Neural cell (in vitro differentiated cells): Measurements from ENCODE around the gene ANXA1.

ENCODE experiments used
- CTCF ChIP-seq: fragments of 450-650 bp; IDR thresholded peaks from 2 replicates; pipeline ENCODE4 v1.5.1; 2014; ENCODE audit warnings: antibody characterized with exemption, mild to moderate bottlenecking, moderate library complexity; ENCODE audit not compliant: poor library complexity, severe bottlenecking
- EZH2 ChIP-seq: fragments of 200-600, 300-800 bp; shearing (Covaris generic), sonication (generic); IDR thresholded peaks from 2 replicates; pipeline ENCODE4 v1.6.1; 2014; ENCODE audit warnings: antibody characterized with exemption, low read length, borderline replicate concordance, mild to moderate bottlenecking; ENCODE audit not compliant: insufficient read depth, poor library complexity, severe bottlenecking
- MXI1 ChIP-seq: fragments of 450-650 bp; conservative IDR thresholded peaks from 2 replicates; pipeline ENCODE4 v1.6.1; 2014; ENCODE audit warnings: antibody characterized with exemption, mild to moderate bottlenecking; ENCODE audit not compliant: poor library complexity, severe bottlenecking
- POLR2AphosphoS5 ChIP-seq: IDR thresholded peaks from 2 replicates; pipeline ENCODE4 v1.6.1; 2012
- RAD21 ChIP-seq: fragments of 450-650 bp; conservative IDR thresholded peaks from 2 replicates; pipeline ENCODE4 v1.6.1; 2014; ENCODE audit warnings: antibody characterized with exemption, mild to moderate bottlenecking, moderate library complexity
- REST ChIP-seq: IDR thresholded peaks from 2 replicates; pipeline ENCODE4 v1.6.1; 2012; ENCODE audit warnings: borderline replicate concordance
- SMC3 ChIP-seq: fragments of 450-650 bp; conservative IDR thresholded peaks from 2 replicates; pipeline ENCODE4 v1.6.1; 2014; ENCODE audit warnings: antibody characterized with exemption, mild to moderate bottlenecking, moderate library complexity; ENCODE audit not compliant: poor library complexity

GRCh38 chr9:73131461-73131860 is 20.2 kb upstream of the ANXA1 start:
- TF ChIP-seq CTCF = no peak
- no peak for TF ChIP-seq EZH2
- no peak for TF ChIP-seq REST
- no peak for TF ChIP-seq SMC3
- no peak for TF ChIP-seq POLR2AphosphoS5
- no peak for TF ChIP-seq MXI1
- TF ChIP-seq RAD21 = no peak
